GM19468 (cell line): ENCODE results near the gene HHATL.

Experiments used
- ATAC-seq: cut with Tn5 transposase; IDR thresholded peaks from one replicate; pipeline ENCODE4 v1.9.1; 2021; ENCODE audit warnings: mild to moderate bottlenecking, moderate library complexity, moderate number of reproducible peaks; ENCODE audit not compliant: unreplicated experiment; ENCODE audit errors: extremely low read depth

HHATL gene

DNA sequence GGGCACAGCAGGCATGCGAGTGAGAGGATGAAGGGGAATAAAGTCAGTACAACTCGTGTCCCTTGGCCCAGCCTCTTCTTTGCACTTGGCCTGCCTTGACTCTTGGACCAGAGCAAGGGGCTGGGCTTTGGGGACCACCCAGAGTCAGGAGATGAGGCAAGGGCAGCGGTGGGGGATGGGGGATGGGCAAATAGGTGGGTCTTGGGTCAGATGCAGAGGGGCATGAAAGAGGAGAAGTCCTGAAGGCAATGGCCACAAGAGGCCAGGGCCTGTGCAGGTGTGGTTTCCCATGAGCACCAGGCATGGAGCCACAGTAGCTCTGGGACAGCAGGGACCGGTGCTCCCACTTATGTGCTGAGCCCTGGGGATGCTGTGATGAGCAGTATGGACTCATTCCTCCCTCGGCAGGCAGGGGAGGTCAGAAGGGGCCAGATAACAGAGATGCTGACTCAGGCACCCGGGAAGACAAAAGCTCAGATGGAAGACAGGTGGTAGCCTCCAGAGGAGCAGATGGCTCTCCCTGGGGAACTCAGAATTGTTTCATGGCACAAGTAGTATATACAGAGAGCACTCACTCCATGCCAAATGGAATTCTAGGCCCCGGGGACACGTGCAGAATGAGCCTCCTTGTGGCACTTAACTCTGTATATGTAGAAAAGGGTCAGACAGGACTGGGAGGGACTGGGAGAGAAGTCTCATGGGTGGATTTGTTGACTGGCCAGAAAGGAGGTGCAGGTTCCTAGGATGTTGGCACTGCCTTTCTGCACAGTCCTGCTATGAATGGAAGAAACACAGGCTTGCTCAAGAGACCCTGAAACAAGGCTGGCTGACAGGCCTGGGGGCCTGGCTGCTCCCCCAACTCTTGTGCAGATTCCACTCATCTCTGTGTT, 34.8 kb downstream of the HHATL start:
- ATAC-seq = no peak

DNA sequence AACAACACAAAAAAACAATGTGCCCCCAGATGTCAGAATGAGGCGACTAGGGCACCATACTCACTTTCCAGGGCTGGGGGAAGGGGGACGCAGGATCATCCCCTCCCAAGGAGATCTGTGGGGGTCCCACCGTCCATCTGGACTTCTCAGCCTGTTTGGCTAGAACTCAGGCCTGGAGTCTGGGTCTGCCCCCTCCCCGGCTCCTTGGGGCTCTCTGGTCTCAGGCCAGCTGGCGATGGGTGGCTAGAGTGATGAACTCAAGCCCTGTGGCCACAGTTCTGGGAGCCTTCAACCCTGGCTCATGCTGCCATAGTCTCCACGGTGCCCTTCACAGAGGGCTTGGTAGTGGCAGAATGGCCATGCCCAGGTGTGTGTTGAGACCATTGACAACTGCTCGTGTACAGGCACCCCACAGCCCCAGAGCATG, 35.5 kb downstream of the HHATL start:
- no peak for ATAC-seq

DNA sequence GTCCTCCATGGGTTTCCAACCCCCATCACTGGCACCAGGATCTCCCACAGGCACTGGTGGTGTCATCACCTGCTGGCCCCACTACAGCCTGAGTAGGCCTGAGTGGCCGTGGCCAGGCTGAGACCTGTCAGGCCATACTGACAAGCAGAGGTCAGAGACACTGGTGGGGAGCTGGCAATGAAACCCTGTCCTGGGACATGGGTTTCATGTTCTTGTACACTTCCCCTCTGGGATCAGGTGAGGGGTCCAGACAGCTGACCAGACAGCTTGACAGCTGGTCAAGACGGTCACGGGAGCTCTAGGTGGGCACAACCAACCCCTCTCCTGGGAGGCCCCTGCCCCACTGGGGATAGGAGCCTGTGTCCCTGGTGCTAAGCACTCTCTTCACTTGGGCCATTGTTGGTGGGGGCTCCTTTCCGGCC, 36.0 kb downstream of the HHATL start:
- ATAC-seq = no peak

DNA sequence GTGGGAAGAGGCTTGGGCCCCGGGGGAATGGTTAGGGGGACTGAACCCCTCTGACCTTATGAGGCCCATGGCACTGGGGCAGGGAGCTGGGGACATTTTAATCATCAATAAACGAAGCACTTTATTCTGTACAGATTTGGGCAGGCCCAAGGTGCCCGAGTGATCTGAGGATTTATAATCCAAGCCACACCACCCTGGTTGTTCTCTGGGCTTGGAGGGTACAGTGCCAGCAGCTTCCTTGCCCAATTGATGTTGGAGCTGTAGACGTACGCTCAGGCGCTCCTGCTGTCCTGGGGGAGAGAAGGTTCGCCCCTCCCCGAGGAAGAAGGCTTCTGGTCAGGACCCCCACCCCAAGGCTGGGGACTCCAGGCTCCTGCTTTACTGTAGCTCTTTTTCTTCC, 36.6 kb downstream of the HHATL start:
- ATAC-seq = no peak

DNA sequence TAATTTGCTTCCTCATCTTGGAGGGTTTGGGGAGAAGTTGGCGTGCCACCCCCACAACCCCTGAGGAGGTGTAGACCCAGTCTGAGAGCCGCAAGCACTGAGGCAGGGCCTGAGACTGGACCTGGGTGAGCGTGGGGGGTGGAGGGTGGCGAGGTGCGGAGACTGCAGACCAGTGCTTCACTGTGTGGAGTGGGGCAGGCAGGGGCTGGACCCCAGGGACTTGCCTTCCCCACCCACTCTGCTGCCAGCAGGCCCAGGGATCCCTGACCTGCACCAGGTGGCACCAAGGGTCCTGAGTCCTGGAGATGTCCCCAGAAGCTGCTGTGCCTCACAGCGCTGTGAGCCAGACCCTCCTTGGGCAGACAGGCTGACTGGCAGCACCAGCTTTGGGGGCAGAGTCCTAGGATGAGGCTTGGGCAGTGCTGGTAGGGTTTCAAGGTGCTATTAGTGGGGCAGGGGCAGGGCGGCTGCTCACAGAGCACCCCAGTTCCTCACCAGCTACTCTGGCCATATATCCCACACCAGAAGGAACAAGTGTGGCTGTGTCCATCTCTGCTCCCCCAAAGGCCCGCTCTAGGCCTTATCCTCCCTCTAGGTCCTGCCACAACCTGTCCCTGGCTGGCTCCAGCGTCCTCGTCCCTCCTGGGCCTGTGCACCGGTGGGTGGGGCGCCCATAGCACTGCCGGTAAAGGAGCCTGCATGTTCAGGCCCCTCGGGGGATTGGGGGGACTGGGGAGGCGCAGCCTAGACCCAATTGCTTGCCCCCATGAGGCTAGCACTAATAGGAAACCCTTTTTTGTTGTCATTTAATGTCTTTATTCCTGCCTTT, 37.3 kb downstream of the HHATL start:
- ATAC-seq = no peak

DNA sequence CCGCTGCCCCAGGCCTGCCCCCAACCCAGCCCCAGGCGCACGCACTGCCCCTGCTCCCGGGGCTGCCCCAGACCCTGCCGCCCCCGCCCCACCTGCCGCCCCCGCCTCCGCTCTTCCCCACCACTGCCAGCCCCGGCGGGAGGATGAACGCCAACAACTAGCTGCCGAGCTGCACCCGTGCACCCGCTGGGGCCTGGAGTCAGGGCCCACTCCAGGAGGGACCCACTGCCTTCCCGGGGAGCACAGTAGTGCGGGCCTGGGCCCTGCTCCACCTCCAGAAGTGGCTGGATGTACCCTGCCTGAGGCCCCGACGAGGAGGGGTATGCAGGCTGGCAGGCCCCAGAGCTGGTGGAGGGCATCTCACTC, 38.2 kb downstream of the HHATL start:
- ATAC-seq = no peak

DNA sequence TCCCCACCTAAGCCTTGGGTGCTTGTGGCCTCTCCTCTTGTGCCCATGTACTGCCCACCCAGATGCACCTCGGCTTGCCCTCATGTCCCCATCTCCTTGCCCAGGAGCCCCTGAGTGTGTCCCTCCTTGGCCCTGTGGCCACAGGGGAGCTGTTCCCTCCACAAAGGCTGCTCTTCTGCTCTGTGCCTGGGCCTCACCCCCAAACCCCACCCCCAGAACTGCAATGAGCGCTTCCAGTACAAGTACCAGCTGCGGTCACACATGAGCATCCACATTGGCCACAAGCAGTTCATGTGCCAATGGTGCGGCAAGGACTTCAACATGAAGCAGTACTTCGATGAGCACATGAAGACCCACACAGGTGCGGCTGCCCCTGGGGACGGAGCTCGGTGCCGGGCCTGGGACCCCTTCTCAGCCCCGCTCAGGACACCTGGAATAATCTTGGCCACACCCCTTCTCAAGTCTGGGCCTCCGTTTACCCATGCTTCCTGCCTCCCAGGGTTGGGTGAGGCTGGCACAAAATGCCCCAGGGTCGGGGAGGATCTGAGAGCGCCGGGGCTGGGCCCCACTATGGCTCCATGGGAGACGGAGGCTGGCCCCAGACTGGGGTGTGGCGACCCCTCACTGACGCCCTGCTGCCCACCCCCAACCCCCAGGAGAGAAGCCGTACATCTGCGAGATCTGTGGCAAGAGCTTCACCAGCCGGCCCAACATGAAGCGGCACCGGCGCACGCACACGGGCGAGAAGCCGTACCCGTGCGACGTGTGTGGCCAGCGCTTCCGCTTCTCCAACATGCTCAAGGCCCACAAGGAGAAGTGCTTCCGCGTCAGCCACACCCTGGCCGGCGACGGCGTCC, 38.8 kb downstream of the HHATL start:
- ATAC-seq = no peak

DNA sequence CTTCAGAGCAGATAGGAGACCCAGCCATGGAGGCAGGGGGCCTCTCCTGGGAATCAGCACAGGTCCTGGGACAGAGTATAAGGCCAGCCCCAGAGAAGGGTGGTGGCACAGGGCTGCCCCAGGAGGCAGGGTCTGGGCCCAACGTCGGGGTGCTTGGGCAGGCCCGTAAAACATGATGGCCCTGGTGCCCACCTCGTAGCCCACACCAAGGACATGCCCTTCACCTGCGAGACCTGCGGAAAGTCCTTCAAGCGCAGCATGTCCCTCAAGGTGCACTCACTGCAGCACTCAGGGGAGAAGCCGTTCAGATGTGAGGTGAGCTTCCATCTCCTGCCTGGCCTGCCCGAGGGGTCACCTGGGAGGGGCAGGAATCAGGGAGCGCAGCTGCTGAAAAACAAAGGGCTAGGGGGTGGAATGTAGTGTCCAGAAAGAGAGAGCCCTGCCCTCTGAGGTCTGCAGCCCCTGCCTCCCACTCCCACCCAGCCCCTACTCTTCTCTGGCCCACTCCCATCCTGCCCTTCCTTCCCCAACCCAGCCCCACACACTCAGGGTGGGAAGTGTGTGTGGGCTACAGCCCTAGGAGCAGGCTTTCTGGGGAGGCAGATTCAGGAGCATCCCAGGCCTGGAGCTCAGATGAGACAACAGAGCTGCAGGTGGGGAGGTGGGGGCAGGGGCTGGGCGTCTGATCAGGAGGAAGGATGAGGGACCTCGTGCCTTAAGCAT, 39.6 kb downstream of the HHATL start:
- no peak for ATAC-seq

DNA sequence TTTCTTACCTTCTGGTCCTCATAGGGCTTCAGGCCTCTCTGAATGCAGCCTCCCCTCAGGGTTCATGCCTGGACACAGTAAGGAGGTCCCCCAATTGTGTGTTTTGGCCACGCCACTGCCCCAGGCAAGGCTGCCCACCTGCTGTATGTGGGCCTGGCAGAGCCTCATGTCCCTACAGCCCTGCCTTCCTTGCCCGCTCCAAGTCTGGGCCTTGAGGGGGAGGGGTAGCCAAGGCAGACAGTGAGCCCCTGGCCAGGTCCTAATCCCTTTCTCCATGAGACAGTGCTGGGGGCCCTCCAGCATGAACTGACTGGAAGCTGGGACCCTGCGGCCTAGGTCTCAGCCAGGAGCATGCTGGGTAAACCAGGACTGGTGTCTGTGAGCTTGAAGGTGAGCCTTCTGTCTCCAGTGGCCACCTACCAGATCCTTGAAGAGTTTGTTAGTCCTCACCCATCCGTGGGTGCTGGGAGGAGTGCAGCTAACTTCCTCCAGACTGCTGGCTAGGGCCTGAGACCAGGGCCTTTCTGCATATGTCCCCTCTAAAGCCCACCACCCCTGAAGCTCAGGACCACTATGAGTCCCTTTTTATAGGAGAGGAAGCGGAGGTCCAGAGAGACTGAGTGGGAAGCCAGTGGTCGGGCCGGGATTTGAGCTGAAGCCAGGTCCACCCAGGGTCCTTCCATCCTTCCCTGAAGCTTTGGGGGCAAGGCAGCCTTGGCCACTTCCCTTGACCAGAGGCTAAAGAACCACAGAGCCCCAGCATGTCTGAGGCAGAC, 40.4 kb downstream of the HHATL start:
- ATAC-seq = no peak

DNA sequence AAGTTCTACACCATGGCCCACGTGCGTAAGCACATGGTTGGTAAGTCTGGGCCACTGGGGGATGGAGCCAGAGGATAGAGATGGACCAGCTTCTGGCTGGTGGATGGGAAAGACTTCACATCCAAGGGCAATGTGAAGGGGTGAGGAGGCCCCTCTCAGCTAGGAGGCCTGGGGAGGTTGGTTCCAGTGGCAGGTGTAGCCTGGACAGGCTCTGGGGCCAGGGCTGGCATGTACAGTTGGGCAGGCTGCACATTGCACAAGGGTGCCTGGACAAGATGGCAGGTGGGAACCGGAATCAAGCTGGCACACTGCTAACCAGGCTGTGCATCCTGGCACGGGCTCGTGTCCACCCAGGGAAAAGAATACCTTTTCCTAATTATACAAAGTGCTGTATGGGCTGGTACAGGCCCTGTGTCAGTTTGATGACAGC, 41.0 kb downstream of the HHATL start:
- no peak for ATAC-seq

DNA sequence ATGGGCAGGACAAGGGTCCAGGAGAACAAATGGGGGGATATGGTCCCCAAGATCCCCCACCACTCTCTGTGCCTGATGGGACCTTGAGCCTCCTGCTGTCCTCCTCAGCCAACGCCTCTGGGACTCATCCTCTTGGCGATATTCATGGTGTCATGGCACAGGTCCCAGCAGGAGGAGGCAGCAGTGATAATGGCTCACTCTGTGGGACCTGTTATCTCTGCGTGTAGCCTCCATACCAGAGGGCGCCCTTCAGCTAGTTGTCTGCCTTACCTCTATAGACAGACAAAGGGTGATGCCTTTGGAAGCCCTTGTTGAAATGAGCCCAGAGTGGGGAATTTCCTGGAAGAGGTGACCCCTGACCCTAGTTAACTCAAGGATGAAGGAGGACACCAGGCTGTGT, 41.7 kb downstream of the HHATL start:
- no peak for ATAC-seq

DNA sequence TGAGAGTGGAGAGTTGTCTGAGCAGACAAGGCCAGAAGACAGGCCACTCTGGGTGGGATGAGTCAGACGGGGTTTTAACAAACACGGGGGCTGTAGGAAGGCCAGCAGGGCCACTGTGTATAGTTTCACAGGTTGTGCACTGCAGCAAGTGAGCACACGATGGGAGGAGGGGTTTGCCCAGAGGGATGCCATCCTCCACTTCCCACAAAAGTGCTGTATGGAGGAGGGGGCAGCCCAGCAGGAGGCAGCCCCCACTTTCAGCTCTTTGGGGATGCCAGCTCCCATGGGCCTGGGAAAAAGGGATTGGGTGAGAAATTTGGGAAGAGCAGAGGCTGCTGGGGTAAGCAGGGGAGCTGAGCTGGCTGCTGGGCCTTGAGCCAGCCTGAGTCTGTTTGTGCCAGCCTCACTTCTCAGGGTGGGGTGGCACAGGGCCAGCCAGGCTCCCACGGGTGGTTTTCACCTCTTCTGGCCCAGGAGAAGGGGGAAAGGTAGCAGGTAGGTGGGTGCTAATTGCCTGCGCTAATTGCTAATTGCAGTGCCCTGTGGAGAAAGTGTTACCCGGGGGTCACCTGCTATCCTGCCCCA, 42.4 kb downstream of the HHATL start:
- no peak for ATAC-seq

DNA sequence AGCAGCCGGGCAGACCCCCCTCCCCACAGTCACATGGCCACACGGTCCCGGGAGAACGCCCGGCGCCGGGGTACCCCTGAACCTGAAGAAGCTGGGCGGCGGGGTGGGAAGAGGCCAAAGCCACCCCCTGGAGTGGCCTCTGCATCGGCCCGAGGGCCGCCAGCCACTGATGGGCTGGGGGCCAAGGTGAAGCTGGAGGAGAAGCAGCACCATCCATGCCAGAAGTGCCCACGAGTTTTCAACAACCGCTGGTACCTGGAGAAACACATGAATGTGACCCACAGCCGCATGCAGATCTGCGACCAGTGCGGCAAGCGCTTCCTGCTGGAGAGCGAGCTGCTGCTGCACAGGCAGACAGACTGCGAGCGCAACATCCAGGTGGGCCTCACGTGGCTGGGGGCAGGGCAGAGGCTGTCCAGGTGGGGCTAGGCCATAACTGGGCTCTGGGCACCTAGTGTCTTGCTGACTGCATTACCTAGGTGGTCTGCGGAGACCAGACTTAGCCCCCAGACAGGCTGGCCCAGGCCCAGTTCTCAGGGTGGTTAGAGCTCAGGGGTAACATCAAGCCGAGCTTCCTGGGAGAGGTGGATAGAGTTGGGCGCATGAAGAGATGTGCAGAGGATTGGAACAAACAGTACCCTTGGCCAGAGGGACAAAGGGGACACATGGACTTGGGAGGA, 43.0 kb downstream of the HHATL start:
- ATAC-seq = no peak

DNA sequence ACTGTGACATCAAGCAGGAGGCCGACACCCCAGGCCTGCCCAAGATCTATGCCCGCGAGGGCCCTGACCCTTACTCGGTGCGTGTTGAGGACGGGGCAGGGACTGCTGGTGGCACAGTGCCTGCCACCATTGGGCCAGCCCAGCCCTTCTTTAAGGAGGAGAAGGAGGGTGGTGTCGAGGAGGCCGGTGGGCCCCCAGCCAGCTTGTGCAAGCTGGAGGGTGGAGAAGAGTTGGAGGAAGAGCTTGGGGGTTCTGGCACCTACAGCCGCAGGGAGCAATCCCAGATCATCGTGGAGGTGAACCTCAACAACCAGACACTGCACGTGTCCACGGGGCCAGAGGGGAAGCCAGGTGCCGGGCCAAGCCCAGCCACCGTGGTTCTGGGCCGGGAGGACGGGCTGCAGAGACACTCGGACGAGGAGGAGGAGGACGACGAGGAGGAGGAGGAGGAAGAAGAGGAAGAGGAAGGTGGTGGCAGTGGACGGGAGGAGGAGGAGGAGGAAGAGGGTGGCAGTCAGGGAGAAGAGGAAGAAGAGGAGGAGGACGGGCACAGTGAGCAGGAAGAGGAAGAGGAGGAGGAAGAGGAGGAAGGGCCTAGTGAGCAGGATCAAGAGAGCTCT, 43.7 kb downstream of the HHATL start:
- no peak for ATAC-seq

DNA sequence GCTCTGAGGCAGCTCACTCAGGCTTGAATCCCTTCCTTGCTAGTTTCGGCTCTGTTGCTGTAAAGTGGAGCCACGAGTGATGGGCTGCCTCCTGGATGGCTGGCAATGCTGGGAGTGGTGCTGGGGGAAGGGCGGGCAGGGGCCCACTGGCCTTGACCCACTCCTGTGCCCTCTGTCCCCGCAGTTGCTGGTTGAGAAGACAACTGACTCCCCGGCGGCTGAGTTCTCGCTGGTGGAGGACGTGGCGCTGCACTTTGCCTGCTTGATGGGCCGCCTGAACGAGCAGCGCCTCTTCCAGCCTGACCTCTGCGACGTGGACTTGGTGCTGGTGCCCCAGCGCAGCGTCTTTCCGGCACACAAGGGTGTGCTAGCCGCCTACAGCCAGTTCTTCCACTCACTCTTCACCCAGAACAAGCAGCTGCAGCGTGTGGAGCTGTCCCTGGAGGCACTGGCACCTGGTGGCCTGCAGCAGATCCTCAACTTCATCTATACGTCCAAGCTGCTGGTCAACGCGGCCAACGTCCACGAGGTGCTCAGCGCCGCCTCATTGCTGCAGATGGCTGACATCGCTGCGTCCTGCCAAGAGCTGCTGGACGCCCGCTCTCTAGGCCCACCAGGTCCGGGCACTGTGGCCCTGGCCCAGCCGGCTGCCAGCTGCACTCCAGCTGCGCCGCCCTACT, 44.4 kb downstream of the HHATL start:
- no peak for ATAC-seq

DNA sequence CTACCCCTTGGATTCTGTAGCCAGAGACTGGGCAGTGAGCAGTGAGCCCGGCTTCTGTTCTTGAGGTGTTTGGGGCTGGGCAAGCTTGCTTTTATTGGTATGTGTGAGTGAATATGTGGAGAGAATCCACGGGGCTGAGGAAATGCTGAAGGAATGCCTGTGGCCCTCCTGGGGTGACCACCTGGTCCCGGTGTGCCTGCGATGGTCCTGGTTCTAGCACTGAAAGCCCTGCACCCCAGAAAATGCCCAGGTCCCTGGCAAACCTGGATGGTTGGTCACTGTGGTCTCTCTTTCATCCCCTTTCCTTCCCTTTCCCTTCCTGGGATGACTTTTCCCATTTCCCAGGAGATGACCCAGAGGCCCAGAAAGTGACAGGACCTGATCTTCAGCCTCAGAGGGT, 44.9 kb downstream of the HHATL start:
- no peak for ATAC-seq
